RWPE1 (cell line): ENCODE data around the gene STK4.
"Not testable (repeated sequence)": the region's sequence is repeated elsewhere in the genome, so short reads cannot be mapped to it uniquely, and the experiment has no call there.

ENCODE experiments used
- CTCF ChIA-PET: fragments of 350-600 bp; sonication (Branson Sonifier 250); formaldehyde crosslinking; extraction: SDS; loops from one replicate; lab custom pipeline; 2021; lab: Yijun Ruan, JAX
- POLR2A ChIA-PET: fragments of 400-600 bp; formaldehyde crosslinking; extraction: SDS; loops from one replicate; lab custom pipeline; 2020; ENCODE audit warnings: antibody characterized with exemption; ENCODE audit not compliant: low non-redundant PET; lab: Yijun Ruan, JAX
- DNase-seq: peaks from one replicate; pipeline ENCODE4 v3.0.0; 2012; ENCODE audit warnings: low spot score
- H3K27ac ChIP-seq: fragments of 450-650 bp; 2 replicates; pipeline ENCODE4 v1.5.1; 2017
- TF ChIP-seq, protein P1 (sequence below): fragments of 450-650 bp; conservative IDR thresholded peaks from 2 replicates; pipeline ENCODE4 v1.5.1; 2017; ENCODE audit warnings: low read depth, mild to moderate bottlenecking

STK4 gene

DNA sequence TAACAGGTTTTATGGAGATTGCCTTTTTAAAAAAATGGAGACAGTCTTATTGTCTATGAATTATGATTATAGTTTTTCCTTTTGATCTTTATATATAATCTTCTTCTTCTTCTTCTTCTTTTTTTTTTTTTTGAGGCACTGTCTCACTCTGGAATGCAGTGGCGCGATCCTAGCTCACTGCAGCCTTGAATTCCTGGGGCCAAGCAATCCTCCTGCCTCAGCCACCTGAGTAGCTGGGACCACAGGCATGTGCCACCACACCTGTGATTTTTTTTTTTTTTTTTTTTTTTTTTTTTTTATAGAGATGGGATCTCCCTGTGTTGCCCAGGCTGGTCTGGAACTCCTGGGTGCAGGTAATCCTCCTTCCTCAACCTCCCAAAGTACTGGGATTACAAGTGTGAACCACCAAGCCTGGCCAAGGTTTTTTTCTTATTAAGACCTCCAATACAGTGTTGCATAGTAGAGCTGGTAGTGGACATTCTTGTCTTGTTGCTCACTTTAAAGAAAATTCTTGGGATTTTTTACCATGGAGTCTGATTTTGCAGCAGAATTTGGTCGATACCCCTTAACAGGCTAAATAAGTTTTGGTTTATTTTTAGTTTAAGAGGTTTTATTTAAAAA, 46.5 kb downstream of the STK4 start:
- H3K27ac ChIP-seq: peak overlapping the region; percentile 29; the same call in 1 of the 2 replicates
- TF ChIP-seq, protein P1, sequence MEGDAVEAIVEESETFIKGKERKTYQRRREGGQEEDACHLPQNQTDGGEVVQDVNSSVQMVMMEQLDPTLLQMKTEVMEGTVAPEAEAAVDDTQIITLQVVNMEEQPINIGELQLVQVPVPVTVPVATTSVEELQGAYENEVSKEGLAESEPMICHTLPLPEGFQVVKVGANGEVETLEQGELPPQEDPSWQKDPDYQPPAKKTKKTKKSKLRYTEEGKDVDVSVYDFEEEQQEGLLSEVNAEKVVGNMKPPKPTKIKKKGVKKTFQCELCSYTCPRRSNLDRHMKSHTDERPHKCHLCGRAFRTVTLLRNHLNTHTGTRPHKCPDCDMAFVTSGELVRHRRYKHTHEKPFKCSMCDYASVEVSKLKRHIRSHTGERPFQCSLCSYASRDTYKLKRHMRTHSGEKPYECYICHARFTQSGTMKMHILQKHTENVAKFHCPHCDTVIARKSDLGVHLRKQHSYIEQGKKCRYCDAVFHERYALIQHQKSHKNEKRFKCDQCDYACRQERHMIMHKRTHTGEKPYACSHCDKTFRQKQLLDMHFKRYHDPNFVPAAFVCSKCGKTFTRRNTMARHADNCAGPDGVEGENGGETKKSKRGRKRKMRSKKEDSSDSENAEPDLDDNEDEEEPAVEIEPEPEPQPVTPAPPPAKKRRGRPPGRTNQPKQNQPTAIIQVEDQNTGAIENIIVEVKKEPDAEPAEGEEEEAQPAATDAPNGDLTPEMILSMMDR: no peak
- POLR2A ChIA-PET: interaction anchor here (0.7 kb wide), 1 partner anchor 915 kb away, joined by 6 read pairs; no protein-coding TSS in a partner anchor
- CTCF ChIA-PET: interaction anchor here (0.6 to 4.2 kb wide), 7 partner anchors 16 to 1618 kb away, joined by 3 to 49 read pairs (median 7); no protein-coding TSS in a partner anchor
- DNase-seq: peak; percentile 53

DNA sequence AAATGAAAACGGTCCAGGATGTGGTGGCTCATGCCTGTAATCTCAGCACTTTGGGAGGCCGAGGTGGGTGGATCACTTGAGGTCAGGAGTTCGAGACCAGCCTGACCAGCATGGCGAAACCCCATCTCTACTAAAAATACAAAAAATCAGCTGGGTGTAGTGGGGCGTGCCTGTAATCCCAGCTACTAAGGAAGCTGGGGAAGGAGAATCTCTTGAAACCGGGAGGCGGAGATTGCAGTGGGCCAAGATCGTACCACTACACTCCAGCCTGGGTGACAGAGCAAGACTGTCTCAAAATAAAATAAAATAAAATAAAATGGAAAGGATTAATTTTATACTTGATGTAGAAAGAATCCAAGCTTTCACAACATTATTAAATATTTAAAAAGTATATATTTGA, 47.8 kb downstream of the STK4 start:
- H3K27ac ChIP-seq: peak overlapping the region; percentile 70
- DNase-seq, POLR2A ChIA-PET: not testable (repeated sequence)
- CTCF ChIA-PET: interaction anchor here (0.6 to 4.2 kb wide), 9 partner anchors 14 to 501 kb away, joined by 3 to 49 read pairs (median 4); no protein-coding TSS in a partner anchor

DNA sequence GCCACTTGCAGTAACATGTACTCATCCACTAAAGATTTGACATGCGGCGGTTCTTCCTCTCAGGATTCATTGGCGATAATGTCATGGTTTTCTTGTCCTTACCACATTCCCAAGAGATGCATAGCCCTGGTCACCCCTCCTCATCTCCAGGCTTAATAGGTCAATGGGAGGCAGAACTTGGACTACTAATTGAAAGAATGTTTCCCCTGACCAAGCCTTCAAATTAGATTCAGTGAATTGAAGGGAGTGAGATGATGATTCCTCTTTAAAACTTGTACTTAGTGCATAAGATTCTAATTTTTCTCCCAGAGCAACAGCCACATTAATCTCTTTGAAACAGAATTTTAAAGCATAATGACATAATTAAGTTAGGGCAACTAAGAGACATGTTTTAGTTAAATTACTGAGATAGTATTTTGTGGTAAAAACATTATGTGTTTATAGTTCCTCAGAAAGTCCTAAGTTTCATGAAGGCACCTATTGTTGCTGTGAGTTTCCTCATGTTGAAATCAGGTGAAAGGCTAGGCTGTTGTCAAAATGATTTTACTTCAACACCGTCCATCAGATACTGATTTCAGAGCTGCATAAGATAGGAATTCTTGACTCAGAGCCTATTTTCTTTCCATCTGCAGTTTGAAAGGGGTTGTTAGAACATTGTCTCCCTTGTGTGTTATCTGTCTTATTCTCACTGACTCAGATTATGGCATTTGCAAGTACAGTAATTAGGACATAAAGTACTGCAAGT, 48.5 kb downstream of the STK4 start:
- no peak for DNase-seq
- no peak overlapping the region for H3K27ac ChIP-seq
- TF ChIP-seq, protein P1: no peak
- ChIA-PET CTCF (interaction anchor here (0.6 to 1.5 kb wide), 3 partner anchors 15 to 297 kb away, joined by 3 to 7 read pairs (median 4); no protein-coding TSS in a partner anchor), POLR2A (no interaction called here)

DNA sequence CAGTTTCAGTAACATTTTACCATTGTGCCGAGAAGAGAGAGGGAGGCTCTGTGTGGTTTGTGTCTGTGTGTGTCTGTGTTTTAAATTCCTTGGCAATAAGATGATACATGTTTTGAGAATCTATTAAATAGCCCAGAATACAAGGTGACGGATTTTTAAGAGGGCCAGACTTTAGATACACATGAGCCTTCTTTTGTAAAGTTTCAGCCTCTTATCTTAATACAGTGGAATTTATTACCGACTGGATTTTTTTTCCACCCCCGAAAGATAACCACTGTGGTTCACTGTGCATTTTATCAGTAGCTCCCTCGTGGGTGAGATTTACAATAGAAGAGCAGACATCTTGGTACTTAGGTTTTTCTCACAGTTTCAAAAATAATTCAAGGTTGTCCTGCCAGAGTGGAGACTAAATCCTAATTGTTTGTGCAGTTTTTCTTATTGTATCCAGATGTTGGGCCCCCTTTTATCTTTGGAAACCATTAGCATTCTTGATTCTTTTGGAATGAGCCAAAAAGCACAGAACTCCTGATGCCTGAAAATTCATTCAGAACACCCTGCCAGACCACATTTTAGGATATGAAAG, 49.9 kb downstream of the STK4 start:
- CTCF ChIA-PET: interaction anchor here (0.6 to 0.9 kb wide), 4 partner anchors 10 to 295 kb away, joined by 3 read pairs; no protein-coding TSS in a partner anchor
- TF ChIP-seq, protein P1: no peak
- no peak overlapping the region for H3K27ac ChIP-seq
- DNase-seq: no peak
- POLR2A ChIA-PET: no interaction called here

DNA sequence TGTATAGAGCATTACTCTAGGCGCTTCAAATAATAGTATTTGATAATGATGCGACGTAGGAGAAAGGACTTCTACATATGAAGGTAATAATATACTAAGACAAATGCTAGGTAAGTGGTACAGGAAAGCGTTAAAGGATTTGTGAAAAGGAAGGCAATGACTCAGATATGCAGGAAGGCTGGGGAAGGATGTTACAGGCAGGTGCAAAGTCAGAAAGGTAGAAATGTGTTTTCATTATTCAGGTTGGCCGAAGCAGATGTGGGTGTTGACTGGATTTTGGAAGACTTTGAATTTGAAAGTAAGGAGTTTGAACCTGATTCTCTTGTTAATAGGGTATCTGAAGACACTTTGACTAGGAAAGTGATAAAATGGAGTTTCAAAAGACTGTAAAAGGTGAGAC, 51.0 kb downstream of the STK4 start:
- H3K27ac ChIP-seq: no peak overlapping the region
- DNase-seq: no peak
- TF ChIP-seq, protein P1: no peak
- ChIA-PET CTCF (interaction anchor here (1.1 kb wide), 1 partner anchor 24 kb away, joined by 3 read pairs; no protein-coding TSS in a partner anchor), POLR2A (no interaction called here)

DNA sequence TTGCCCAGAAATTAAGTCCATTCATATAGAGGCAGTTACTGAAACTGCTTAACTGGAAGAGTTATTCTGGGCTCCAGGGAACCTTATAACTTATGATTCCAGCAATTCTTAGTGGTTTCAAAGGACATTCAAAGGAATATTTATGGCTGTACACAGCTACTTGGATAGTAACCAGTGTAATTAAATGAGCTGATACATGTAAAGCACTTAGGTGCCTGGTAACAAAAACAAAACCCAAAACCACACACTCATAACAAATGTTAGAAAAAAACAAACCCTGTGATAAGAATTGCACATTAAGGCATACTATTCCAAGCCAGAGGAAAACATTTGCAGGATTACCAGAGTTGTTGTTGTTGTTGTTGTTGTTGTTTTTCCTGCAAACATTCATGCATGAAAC, 51.5 kb downstream of the STK4 start:
- TF ChIP-seq, protein P1: no peak
- no peak for DNase-seq
- ChIA-PET POLR2A (no interaction called here), CTCF (interaction anchor here (0.6 to 1.1 kb wide), 2 partner anchors 25 to 801 kb away, joined by 3 read pairs; no protein-coding TSS in a partner anchor)
- no peak overlapping the region for H3K27ac ChIP-seq
